GM12878 (cell line): ENCODE measurements around the gene PTPRJ. TPM values are rescaled to one million over a fixed set of nuclear protein-coding genes. Genes with fewer than 3 reads are reported as not detected.
A peak's percentile ranks its signal among the peaks of the same experiment; 100 is the strongest.

Experiments
- CEBPZ ChIP-seq: fragments of 150-350 bp; IDR thresholded peaks from 2 replicates; pipeline ENCODE4 v1.6.1; 2016; ENCODE audit warnings: low read depth, low read length
- CTCF ChIP-seq, 3 experiments: IDR thresholded peaks in 2 of 3; conservative IDR thresholded peaks in 1 of 3; 2 replicates each; pipeline ENCODE4 v1.5.1; 2011; ENCODE audit warnings: low read depth in 3 of 3, low read length in 3 of 3, mild to moderate bottlenecking in 3 of 3, control low read depth in 2 of 3, moderate library complexity in 2 of 3, inconsistent platforms in 1 of 3, mixed read lengths in 1 of 3; ENCODE audit not compliant: control insufficient read depth in 2 of 3, insufficient read depth in 1 of 3; ENCODE audit errors: extremely low read depth in 1 of 3
- EED ChIP-seq: sonication (generic); IDR thresholded peaks from 2 replicates; pipeline ENCODE4 v1.6.1; 2016; ENCODE audit warnings: antibody characterized with exemption, low read depth
- IRF4 ChIP-seq: IDR thresholded peaks from 2 replicates; pipeline ENCODE4 v1.6.1; 2011; ENCODE audit warnings: low read depth, low read length
- JUNB ChIP-seq: IDR thresholded peaks from 2 replicates; pipeline ENCODE4 v1.6.1; 2016; ENCODE audit warnings: antibody characterized with exemption, mild to moderate bottlenecking
- NFXL1 ChIP-seq: fragments of 450-650 bp; IDR thresholded peaks from 2 replicates; pipeline ENCODE4 v1.6.1; 2017; ENCODE audit warnings: antibody characterized with exemption, mild to moderate bottlenecking, borderline replicate concordance
- RAD21 ChIP-seq: IDR thresholded peaks from 2 replicates; pipeline ENCODE4 v1.6.1; 2011; ENCODE audit warnings: mild to moderate bottlenecking, low read depth, low read length, moderate library complexity; ENCODE audit not compliant: insufficient read depth
- SMC3 ChIP-seq: IDR thresholded peaks from 2 replicates; pipeline ENCODE4 v1.6.1; 2011; ENCODE audit warnings: low read length, improper control_type of control experiment, borderline replicate concordance
- SP1 ChIP-seq: IDR thresholded peaks from one replicate; pipeline ENCODE4 v1.6.1; 2011; ENCODE audit warnings: low read depth, low read length
- polyA plus RNA-seq, 11 experiments: library from polyadenylated mRNA; depleted of rRNA in 4 of 11; unstranded in 6 of 11; stranded (reverse) in 5 of 11; fragments of >200 nt; fragmentation: Nextera tagmentation in 4 of 11; fragmentation: Illumina TruSeq in 1 of 11; extraction: Ambion mirVana in 4 of 11; extraction: Trizol in 1 of 11; gene quantifications; 1 replicate in 1 of 11; 2 replicates in 10 of 11; pipeline versions ENCODE4 v1.2.1 to v1.2.3, GENCODE V29; 2011 to 2016; ENCODE audit warnings: inconsistent platforms in 2 of 11, missing spikeins in 2 of 11, low read depth in 1 of 11
- total RNA-seq, 4 experiments: library from RNA; depleted of rRNA in 3 of 4; stranded (reverse); fragments of >200 nt in 3 of 4; fragmentation: Illumina TruSeq in 1 of 4; extraction: Trizol in 1 of 4; gene quantifications; 2 replicates each; pipeline versions ENCODE4 v1.2.1 to v1.2.3, GENCODE V29; 2013 to 2021

Gene PTPRJ
- total and polyA plus RNA-seq, 10 of the 15 experiments (the other 5 are each of a cell fraction or from before 2014, with no cell fraction given): 0.22 to 22.4 (median 7.4) TPM

- TF ChIP-seq CTCF (IDR thresholded peaks at IDR 0.05 in 2 of 3, conservative IDR thresholded peaks at IDR 0.05 in 1 of 3; ENCODE audit: control insufficient read depth in 2 of 3, extremely low read depth in 1 of 3, insufficient read depth in 1 of 3, low read depth in 3 of 3, low read length in 3 of 3) (peak; percentile 6 to 50 (median 43); a peak in 3 of 6 replicates), RAD21 (0 out of 2 replicates have a peak, but pooled peaks have one; percentile 4), IRF4 (no peak), EED (no peak), JUNB (no peak), NFXL1 (no peak), SP1 (no peak), SMC3 (no peak), CEBPZ (no peak)
Observed at GRCh38 chr11:48116437-48117228, 136.3 kb downstream of the PTPRJ start (continued).
